ENCODE results near the gene SLCO3A1. TPM values are rescaled to one million over a fixed set of nuclear protein-coding genes. Genes with fewer than 3 reads are reported as not detected.

Gene SLCO3A1
- total RNA-seq, 1 donor from 2014 or later = 56.8 TPM

- H3K36me3 ChIP-seq = no peaks in the 10 kb centered on the region
- peak; percentile 72 for DNase-seq
- H3K27ac ChIP-seq (replicated peaks) = peak overlapping the region; percentile 92
- H3K9me3 ChIP-seq (replicated peaks) = no peaks in the 10 kb centered on the region
- no peak for TF ChIP-seq CTCF (IDR thresholded peaks at IDR 0.05; ENCODE audit: borderline replicate concordance)
- H3K4me3 ChIP-seq = peak overlapping the region; percentile 9
- H3K4me1 ChIP-seq = peaks cover 95% of the 10 kb centered on the region
- intact Hi-C loops (cut with micrococcal nuclease) = no loop called here
- no peaks in the 10 kb centered on the region for H3K27me3 ChIP-seq (ENCODE audit: low read depth)
Observed at GRCh38 chr15:91866971-91867372, 13.5 kb downstream of the SLCO3A1 start.

DNA sequence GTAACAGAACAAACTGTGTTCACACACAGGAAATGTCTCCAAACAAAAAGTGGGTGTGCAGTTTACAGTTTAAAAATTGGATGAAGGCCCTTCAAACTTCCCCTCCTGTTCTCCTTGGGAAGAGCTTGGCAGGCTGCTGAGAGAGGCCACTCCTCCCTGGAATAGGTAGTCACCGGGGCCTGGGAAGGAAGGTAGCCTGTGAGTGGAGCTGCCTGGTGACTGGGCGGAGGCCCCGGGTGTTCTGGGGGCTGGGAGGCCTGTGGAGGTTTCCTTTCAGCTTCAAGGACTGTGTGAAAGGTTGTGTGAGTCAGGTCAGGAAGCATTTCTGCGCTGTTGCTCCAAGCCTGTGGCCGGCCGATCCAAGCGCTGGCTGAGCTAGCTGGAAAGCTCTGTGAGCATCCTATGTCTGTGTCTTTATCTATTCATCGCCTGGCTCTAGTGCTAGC, 14.1 kb downstream of the SLCO3A1 start:
- H3K4me1 ChIP-seq = peaks cover 93% of the 10 kb centered on the region

GRCh38 chr15:91870876-91871537, 17.5 kb downstream of the SLCO3A1 start:
- Histone ChIP-seq H3K4me1 (peaks cover 74% of the 10 kb centered on the region), H3K27ac (replicated peaks) (no peak overlapping the region), H3K4me3 (no peak overlapping the region), H3K36me3 (no peaks in the 10 kb centered on the region), H3K27me3 (ENCODE audit: low read depth) (no peaks in the 10 kb centered on the region), H3K9me3 (replicated peaks) (no peaks in the 10 kb centered on the region)
- intact Hi-C loops (cut with micrococcal nuclease) = loop anchor here (10.0 kb wide), 1 partner anchor 214 kb away; no protein-coding TSS in a partner anchor
- no peak for DNase-seq
- no peak for TF ChIP-seq CTCF (IDR thresholded peaks at IDR 0.05; ENCODE audit: borderline replicate concordance)

More for the DNA sequence above, 14.1 kb downstream of the SLCO3A1 start:
- H3K36me3 ChIP-seq = no peaks in the 10 kb centered on the region
- peak overlapping the region; percentile 92 for H3K27ac ChIP-seq (replicated peaks)
- intact Hi-C loops (cut with micrococcal nuclease) = no loop called here
- no peak for TF ChIP-seq CTCF (IDR thresholded peaks at IDR 0.05; ENCODE audit: borderline replicate concordance)
- H3K27me3 ChIP-seq (ENCODE audit: low read depth) = no peaks in the 10 kb centered on the region
- H3K9me3 ChIP-seq (replicated peaks) = no peaks in the 10 kb centered on the region
- peak; percentile 73 for DNase-seq
- peak overlapping the region; percentile 9 for H3K4me3 ChIP-seq

GRCh38 chr15:91871837-91872236, 18.3 kb downstream of the SLCO3A1 start:
- Histone ChIP-seq H3K4me1 (peaks cover 74% of the 10 kb centered on the region), H3K36me3 (no peaks in the 10 kb centered on the region), H3K27me3 (ENCODE audit: low read depth) (no peaks in the 10 kb centered on the region), H3K27ac (replicated peaks) (no peak overlapping the region), H3K4me3 (no peak overlapping the region), H3K9me3 (replicated peaks) (no peaks in the 10 kb centered on the region)
- no peak for TF ChIP-seq CTCF (IDR thresholded peaks at IDR 0.05; ENCODE audit: borderline replicate concordance)
- intact Hi-C loops (cut with micrococcal nuclease) = loop anchor here (10.0 kb wide), 1 partner anchor 213 kb away; no protein-coding TSS in a partner anchor
- DNase-seq = no peak

DNA sequence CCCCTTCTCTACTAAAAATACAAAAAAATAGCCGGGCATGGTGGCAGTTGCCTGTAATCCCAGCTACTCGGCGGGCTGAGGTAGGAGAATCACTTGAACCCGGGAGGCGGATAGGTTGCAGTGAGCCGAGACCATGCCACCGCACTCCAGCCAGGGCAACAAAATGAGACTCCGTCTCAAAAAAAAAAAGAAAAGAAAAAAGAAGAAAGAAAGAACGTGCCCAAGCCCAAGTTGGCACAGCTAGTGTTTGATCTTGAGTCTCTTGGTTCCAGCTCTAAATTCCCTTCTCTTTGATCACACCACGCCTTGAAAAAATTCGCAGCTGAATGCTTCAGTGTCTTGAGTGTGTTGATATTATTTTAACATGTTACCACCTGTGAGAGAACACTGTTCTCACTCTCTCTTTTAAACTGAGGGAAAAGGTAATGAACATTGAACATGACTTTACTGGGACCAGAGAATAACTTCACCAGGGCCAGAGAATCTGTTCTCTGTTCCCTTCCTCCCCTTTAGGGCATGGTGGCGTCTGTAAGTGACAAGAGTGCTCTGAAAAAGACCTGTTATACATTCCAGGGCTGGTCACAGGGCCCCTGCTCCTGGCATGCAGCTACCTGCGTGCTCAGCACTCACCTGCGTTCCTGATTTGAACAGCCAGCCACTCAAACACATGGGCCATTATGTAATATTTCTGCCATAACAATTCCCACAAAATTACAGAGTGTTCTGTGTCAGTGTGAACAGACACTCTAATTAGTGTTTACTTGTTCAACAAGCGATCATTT, 19.0 kb downstream of the SLCO3A1 start:
- Histone ChIP-seq H3K27ac (replicated peaks) (no peak overlapping the region), H3K9me3 (replicated peaks) (no peaks in the 10 kb centered on the region), H3K27me3 (ENCODE audit: low read depth) (no peaks in the 10 kb centered on the region), H3K36me3 (no peaks in the 10 kb centered on the region), H3K4me3 (no peak overlapping the region), H3K4me1 (peaks cover 67% of the 10 kb centered on the region)
- no peak for DNase-seq
- no peak for TF ChIP-seq CTCF (IDR thresholded peaks at IDR 0.05; ENCODE audit: borderline replicate concordance)
- intact Hi-C loops (cut with micrococcal nuclease) = loop anchor here (10.0 kb wide), 1 partner anchor 212 kb away; no protein-coding TSS in a partner anchor
